Measurements from ENCODE around the gene NME7.

NME7 gene

GRCh38 chr1:169155675-169156074, 211.9 kb downstream of the NME7 start:
- no peak for DNase-seq (ENCODE audit: low read depth in 3 of 3)

GRCh38 chr1:169151338-169151837, 216.2 kb downstream of the NME7 start:
- no peak for DNase-seq (ENCODE audit: low read depth in 3 of 3)

- DNase-seq (ENCODE audit: low read depth in 3 of 3): no peak
Measured at GRCh38 chr1:169150641-169151337, 216.8 kb downstream of the NME7 start.

GRCh38 chr1:169149555-169150286, 217.9 kb downstream of the NME7 start:
- no peak for DNase-seq (ENCODE audit: low read depth in 3 of 3)

GRCh38 chr1:169148472-169149252, 218.9 kb downstream of the NME7 start:
- DNase-seq (ENCODE audit: low read depth in 3 of 3): no peak

GRCh38 chr1:169146576-169147214, 220.9 kb downstream of the NME7 start:
- no peak for DNase-seq (ENCODE audit: low read depth in 3 of 3)

DNA sequence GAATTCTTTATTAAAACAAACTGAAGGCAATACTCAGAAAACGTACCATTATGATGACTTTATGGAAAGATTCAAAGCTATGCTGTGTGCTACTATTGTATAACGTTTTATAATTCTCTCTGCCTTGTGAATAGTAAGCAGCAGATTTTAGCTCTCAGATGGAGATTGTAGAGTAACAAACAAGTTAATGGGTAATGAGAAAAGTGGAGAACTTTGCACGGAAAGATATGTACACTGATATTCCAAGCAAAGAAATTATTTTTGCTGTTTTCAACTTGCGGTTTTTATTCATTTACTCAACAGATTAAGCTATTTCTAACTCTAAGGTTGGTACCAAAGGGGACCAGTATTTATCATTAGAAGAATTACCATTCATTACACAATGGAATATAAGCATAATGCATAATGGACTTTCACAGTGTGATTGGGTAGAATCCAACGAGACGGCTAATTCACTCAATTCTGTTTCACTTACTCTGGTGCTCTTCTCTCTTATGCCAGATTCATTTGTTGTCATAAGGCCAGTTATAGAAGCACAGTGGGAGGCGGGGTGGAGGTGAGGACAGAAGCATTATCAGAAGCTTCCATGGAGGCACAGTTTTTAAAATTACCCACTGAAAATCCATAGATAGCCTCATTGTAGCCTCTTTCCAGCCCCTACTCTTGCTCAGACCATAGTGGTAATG, 222.5 kb downstream of the NME7 start:
- no peak for DNase-seq (ENCODE audit: low read depth in 3 of 3)

DNA sequence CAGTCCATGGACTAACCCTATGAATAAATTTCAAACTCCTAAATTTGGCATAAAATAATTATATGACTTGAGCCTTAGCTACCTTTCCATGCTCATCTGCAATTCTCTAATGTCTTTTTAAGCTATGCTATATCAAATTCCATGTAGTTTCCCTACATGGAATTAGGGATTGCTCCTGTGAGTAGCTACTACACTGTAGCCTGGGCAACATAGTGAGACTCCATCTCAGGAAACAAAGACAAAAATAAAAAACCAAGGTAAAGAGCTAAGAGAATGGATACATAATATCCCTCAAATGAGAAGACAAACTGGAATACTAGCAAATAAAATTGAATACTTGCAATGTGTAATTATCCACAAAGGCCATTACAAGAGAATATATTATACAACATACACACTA, 223.6 kb downstream of the NME7 start:
- DNase-seq (ENCODE audit: low read depth in 3 of 3): no peak

DNA sequence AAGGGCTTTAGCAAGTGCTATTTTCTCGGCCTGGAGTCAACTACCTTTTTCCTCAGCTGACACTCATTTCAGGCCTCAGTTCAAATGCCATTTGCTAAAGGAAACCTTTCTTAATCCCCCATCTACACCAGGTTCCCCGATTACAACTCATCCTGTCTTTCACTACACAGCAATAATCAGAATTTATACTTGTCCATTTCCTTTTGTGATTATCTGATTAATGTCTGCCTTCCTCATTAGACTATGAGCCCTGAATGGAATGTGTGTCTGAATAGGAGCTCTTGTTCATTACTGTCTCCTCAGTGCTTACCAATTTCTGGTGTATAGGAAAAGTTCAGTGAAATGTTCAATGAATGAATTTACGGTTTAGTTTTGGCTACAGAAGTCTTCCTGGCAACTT, 224.3 kb downstream of the NME7 start:
- DNase-seq (ENCODE audit: low read depth in 3 of 3): no peak

DNA sequence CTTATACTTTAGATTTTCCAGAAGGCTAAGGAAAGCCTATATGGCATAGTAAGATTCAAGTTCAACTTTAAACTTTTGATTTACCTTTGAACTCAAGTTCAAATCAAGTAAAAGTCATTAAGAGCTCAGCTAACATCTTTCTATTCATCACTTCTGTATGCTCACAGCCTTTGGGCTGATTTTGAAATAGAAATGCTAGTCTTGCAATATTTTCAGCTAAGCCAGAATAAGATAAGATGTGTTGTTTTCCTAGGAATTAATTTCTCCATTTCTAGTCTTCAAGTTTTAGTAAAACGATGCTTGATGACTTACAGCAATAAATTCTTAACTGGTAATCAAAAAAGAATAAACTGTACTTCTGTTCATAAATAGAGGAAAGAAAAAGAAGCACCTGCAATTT, 225.5 kb downstream of the NME7 start:
- no peak for DNase-seq (ENCODE audit: low read depth in 3 of 3)

- no peak for DNase-seq (ENCODE audit: low read depth in 3 of 3)
Measured at GRCh38 chr1:169141356-169141755, 226.2 kb downstream of the NME7 start.

GRCh38 chr1:169138866-169139670, 228.5 kb downstream of the NME7 start:
- no peak for DNase-seq (ENCODE audit: low read depth in 3 of 3)

DNA sequence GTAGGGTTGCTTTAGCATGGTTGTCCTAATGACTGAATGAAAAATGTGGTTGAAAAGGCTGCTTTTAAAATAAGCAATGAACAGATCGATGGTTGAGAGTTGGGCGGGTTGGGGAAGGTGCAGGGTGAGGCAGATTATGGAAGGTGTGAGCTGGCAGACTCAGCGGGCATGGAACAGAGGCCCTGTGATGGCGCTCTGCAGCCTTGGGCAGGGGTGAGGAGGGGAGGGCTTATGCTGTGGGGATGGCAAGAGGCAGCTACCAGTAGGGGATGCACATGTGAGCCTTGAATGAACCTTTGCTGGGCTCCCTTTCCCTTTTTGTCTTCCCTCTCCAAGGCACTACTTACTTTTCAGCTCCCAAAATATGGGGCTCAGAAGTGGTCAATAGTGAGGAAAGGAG, 230.2 kb downstream of the NME7 start:
- DNase-seq (ENCODE audit: low read depth in 3 of 3): no peak

GRCh38 chr1:169133801-169134502, 233.6 kb downstream of the NME7 start:
- DNase-seq (ENCODE audit: low read depth in 3 of 3): no peak

DNA sequence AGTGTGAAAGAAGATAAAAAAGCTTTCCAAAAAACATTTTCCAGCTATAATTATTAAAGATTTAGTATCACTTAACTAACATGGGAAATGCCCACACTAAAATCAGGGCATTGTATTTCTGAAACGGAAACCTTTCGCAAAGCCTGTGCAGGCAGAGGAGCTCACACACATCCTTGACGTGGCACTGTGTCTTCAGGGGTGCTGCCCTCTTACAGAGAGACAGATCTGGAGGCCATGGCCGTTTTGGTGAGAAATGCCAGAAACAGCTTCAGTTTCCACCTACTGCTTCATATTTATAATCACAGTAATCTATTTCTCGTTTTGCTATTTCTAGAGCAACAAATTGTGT, 234.4 kb downstream of the NME7 start:
- no peak for DNase-seq (ENCODE audit: low read depth in 3 of 3)

GRCh38 chr1:169132512-169133227, 234.9 kb downstream of the NME7 start:
- no peak for DNase-seq (ENCODE audit: low read depth in 3 of 3)

- DNase-seq (ENCODE audit: low read depth in 3 of 3): no peak
Measured at GRCh38 chr1:169130683-169131082, 236.9 kb downstream of the NME7 start.

GRCh38 chr1:169129109-169129784, 238.3 kb downstream of the NME7 start:
- DNase-seq (ENCODE audit: low read depth in 3 of 3): no peak

- no peak for DNase-seq (ENCODE audit: low read depth in 3 of 3)
Measured at GRCh38 chr1:169128562-169128961, 239.0 kb downstream of the NME7 start.

Data from stimulated activated CD4-positive, alpha-beta T cell treated with anti-CD3 and anti-CD28 coated beads, TNF-alpha, amount 100 ng/mL, for 48 hours (primary cell).